HepG2 (cell line): ENCODE measurements around the gene AKAP9. TPM values are rescaled to one million over a fixed set of nuclear protein-coding genes. Genes with fewer than 3 reads are reported as not detected.
A peak's percentile ranks its signal among the peaks of the same experiment; 100 is the strongest.

ENCODE experiments used
- AKAP8 ChIP-seq: sonication (generic); formaldehyde crosslinking; IDR thresholded peaks from 2 replicates; pipeline ENCODE4 v1.5.1; 2020; ENCODE audit warnings: mild to moderate bottlenecking, missing genetic modification reagents
- BCL6 ChIP-seq: IDR thresholded peaks from 2 replicates; pipeline ENCODE4 v1.6.1; 2016; ENCODE audit warnings: missing genetic modification reagents, missing compliant biosample characterization
- FOSL2 ChIP-seq: sonication (generic); formaldehyde crosslinking; IDR thresholded peaks from 2 replicates; pipeline ENCODE4 v1.4.0; 2020; ENCODE audit warnings: missing genetic modification reagents
- FOXJ3 ChIP-seq: sonication (generic); formaldehyde crosslinking; IDR thresholded peaks from 2 replicates; pipeline ENCODE4 v1.4.0; 2020; ENCODE audit warnings: missing genetic modification reagents, mild to moderate bottlenecking, borderline replicate concordance
- FOXK2 ChIP-seq: fragments of 450-650 bp; IDR thresholded peaks from 2 replicates; pipeline ENCODE4 v1.6.1; 2016
- GATA4 ChIP-seq: sonication (generic); IDR thresholded peaks from 2 replicates; pipeline ENCODE4 v1.6.1; 2016; ENCODE audit warnings: antibody characterized with exemption, low read depth, borderline replicate concordance
- IKZF4 ChIP-seq: sonication (generic); formaldehyde crosslinking; IDR thresholded peaks from 2 replicates; pipeline ENCODE4 v1.5.1; 2020; ENCODE audit warnings: borderline replicate concordance, mild to moderate bottlenecking, low read depth, missing genetic modification reagents; ENCODE audit errors: not compliant biosample characterization
- KAT2B ChIP-seq: fragments of 150-350 bp; IDR thresholded peaks from 2 replicates; pipeline ENCODE4 v1.6.1; 2014; ENCODE audit warnings: low read depth, low read length, borderline replicate concordance
- NFE2L2 ChIP-seq: fragments of 150-350 bp; IDR thresholded peaks from 2 replicates; pipeline ENCODE4 v1.6.1; 2014; ENCODE audit warnings: low read length
- NRL ChIP-seq: sonication (generic); formaldehyde crosslinking; IDR thresholded peaks from 2 replicates; pipeline ENCODE4 v1.5.0; 2020; ENCODE audit warnings: missing genetic modification reagents, mild to moderate bottlenecking, moderate library complexity, borderline replicate concordance
- SMAD3 ChIP-seq: sonication (generic); formaldehyde crosslinking; IDR thresholded peaks from 2 replicates; pipeline ENCODE4 v1.4.0; 2020; ENCODE audit warnings: missing genetic modification reagents
- TCF12 ChIP-seq, 2 experiments: fragments of 450-650 bp in 1 of 2; sonication (generic) in 1 of 2; formaldehyde crosslinking in 1 of 2; IDR thresholded peaks; 2 replicates each; pipeline versions ENCODE4 v1.6.1 to v1.8.0; 2017 to 2022; ENCODE audit warnings: antibody characterized with exemption in 1 of 2, mild to moderate bottlenecking in 1 of 2, missing genetic modification reagents in 1 of 2, moderate library complexity in 1 of 2
- TOE1 ChIP-seq: sonication (generic); formaldehyde crosslinking; IDR thresholded peaks from 2 replicates; pipeline ENCODE4 v1.4.0; 2020; ENCODE audit warnings: mild to moderate bottlenecking, missing genetic modification reagents
- ZBTB1 ChIP-seq: sonication (generic); formaldehyde crosslinking; IDR thresholded peaks from 2 replicates; pipeline ENCODE4 v1.4.0; 2020; ENCODE audit warnings: missing genetic modification reagents, borderline replicate concordance
- ZBTB42 ChIP-seq: sonication (generic); formaldehyde crosslinking; IDR thresholded peaks from 2 replicates; pipeline ENCODE4 v1.5.0; 2020; ENCODE audit warnings: mild to moderate bottlenecking, missing genetic modification reagents
- ZBTB7B ChIP-seq: sonication (generic); formaldehyde crosslinking; IDR thresholded peaks from 2 replicates; pipeline ENCODE4 v1.4.0; 2020; ENCODE audit warnings: missing genetic modification reagents
- ZFY ChIP-seq: sonication (generic); formaldehyde crosslinking; IDR thresholded peaks from 2 replicates; pipeline ENCODE4 v1.4.0; 2020; ENCODE audit warnings: missing genetic modification reagents
- ZIK1 ChIP-seq: sonication (generic); formaldehyde crosslinking; IDR thresholded peaks from 2 replicates; pipeline ENCODE4 v1.5.0; 2020; ENCODE audit warnings: mild to moderate bottlenecking, low read depth, missing genetic modification reagents, borderline replicate concordance
- ZNF367 ChIP-seq: sonication (generic); formaldehyde crosslinking; IDR thresholded peaks from 2 replicates; pipeline ENCODE4 v1.4.0; 2020; ENCODE audit warnings: missing genetic modification reagents, borderline replicate concordance
- ZNF484 ChIP-seq: sonication (generic); formaldehyde crosslinking; IDR thresholded peaks from 2 replicates; pipeline ENCODE4 v1.5.1; 2020; ENCODE audit warnings: mild to moderate bottlenecking, low read depth, missing genetic modification reagents, borderline replicate concordance
- ZNF709 ChIP-seq: sonication (generic); formaldehyde crosslinking; IDR thresholded peaks from 2 replicates; pipeline ENCODE4 v1.5.0; 2020; ENCODE audit warnings: mild to moderate bottlenecking, missing genetic modification reagents
- ZNF720 ChIP-seq: sonication (generic); formaldehyde crosslinking; IDR thresholded peaks from 2 replicates; pipeline ENCODE4 v1.4.0; 2020; ENCODE audit warnings: missing genetic modification reagents
- ZNF768 ChIP-seq: sonication (generic); formaldehyde crosslinking; IDR thresholded peaks from 2 replicates; pipeline ENCODE4 v1.4.0; 2020; ENCODE audit warnings: missing genetic modification reagents
- ZNF879 ChIP-seq: sonication (generic); formaldehyde crosslinking; IDR thresholded peaks from 2 replicates; pipeline ENCODE4 v1.8.1; 2023; ENCODE audit warnings: missing genetic modification reagents
- polyA plus RNA-seq, 8 experiments: library from polyadenylated mRNA; depleted of rRNA in 3 of 8; stranded (reverse) in 7 of 8; unstranded in 1 of 8; fragments of >200 nt; fragmentation: Illumina TruSeq in 4 of 8; extraction: Trizol in 4 of 8; gene quantifications; 2 replicates each; pipeline versions ENCODE4 v1.2.1 to v1.2.3, GENCODE V29; 2011 to 2016; ENCODE audit warnings: low read depth in 4 of 8, missing spikeins in 1 of 8, mixed read lengths in 1 of 8; ENCODE audit not compliant: insufficient read depth in 1 of 8
- total RNA-seq, 5 experiments: library from RNA; depleted of rRNA; stranded (reverse); fragments of >200 nt; fragmentation: Illumina TruSeq; extraction: Trizol; gene quantifications; 2 replicates each; pipeline ENCODE4 v1.2.3, GENCODE V29; 2016; ENCODE audit warnings: low read depth in 1 of 5
- TF ChIP-seq, protein P1 (sequence below): sonication (generic); formaldehyde crosslinking; IDR thresholded peaks from 2 replicates; pipeline ENCODE4 v1.5.0; 2020; ENCODE audit warnings: mild to moderate bottlenecking, missing genetic modification reagents, moderate library complexity
- TF ChIP-seq, protein P2 (sequence below): IDR thresholded peaks from 2 replicates; pipeline ENCODE4 v1.6.1; 2016; ENCODE audit warnings: low read depth, borderline replicate concordance
- TF ChIP-seq, protein P3 (sequence below): sonication (generic); formaldehyde crosslinking; IDR thresholded peaks from 2 replicates; pipeline ENCODE4 v1.8.1; 2023; ENCODE audit warnings: missing genetic modification reagents, inconsistent platforms, borderline replicate concordance
- TF ChIP-seq, protein P4 (sequence below): sonication (generic); formaldehyde crosslinking; IDR thresholded peaks from 2 replicates; pipeline ENCODE4 v1.5.0; 2020; ENCODE audit warnings: mild to moderate bottlenecking, missing genetic modification reagents

Gene AKAP9
- total and polyA plus RNA-seq, 2 of the 13 experiments (the other 11 are each of a cell fraction or from before 2014, with no cell fraction given), result 27.6 to 33.1 TPM

DNA sequence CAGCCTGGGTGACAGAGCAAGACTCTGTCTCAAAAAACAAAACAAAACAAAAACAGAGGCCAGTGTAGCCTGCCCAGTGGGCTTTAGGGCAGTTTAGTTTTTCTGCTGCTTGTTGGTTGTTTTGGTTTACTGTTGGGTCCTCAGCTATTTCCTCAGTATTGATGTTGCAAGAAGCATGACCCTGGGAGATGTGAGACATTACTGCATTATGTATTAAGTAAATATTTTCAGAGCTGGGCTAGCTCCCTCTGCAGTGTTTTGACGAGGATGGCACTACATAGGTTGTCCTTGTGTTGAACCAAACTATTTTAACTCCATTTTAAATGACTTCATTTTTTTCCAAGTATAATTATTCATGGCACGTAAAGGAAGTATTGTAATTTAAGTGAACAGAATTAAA lies 4.8 kb downstream of the AKAP9 start (continued):
- TF ChIP-seq, protein P1, sequence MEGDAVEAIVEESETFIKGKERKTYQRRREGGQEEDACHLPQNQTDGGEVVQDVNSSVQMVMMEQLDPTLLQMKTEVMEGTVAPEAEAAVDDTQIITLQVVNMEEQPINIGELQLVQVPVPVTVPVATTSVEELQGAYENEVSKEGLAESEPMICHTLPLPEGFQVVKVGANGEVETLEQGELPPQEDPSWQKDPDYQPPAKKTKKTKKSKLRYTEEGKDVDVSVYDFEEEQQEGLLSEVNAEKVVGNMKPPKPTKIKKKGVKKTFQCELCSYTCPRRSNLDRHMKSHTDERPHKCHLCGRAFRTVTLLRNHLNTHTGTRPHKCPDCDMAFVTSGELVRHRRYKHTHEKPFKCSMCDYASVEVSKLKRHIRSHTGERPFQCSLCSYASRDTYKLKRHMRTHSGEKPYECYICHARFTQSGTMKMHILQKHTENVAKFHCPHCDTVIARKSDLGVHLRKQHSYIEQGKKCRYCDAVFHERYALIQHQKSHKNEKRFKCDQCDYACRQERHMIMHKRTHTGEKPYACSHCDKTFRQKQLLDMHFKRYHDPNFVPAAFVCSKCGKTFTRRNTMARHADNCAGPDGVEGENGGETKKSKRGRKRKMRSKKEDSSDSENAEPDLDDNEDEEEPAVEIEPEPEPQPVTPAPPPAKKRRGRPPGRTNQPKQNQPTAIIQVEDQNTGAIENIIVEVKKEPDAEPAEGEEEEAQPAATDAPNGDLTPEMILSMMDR, result 0 out of 2 replicates have a peak, but pooled peaks have one; percentile 22
- no peak for TF ChIP-seq ZNF720
- no peak for TF ChIP-seq ZNF709
- TF ChIP-seq FOSL2 (CRISPR knock-in tag), result peak; percentile 63
- TF ChIP-seq, protein P2, sequence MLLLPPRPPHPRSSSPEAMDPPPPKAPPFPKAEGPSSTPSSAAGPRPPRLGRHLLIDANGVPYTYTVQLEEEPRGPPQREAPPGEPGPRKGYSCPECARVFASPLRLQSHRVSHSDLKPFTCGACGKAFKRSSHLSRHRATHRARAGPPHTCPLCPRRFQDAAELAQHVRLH (CRISPR knock-in tag), result no peak
- no peak for TF ChIP-seq ZBTB7B (CRISPR knock-in tag)
- no peak for TF ChIP-seq AKAP8
- no peak for TF ChIP-seq NFE2L2
- TF ChIP-seq FOXJ3, result 0 out of 2 replicates have a peak, but pooled peaks have one; percentile 14
- no peak for TF ChIP-seq ZNF768 (CRISPR knock-in tag)
- no peak for TF ChIP-seq ZNF367 (CRISPR knock-in tag)
- TF ChIP-seq ZNF879 (CRISPR knock-in tag), result no peak
- TF ChIP-seq GATA4, result no peak
- TF ChIP-seq IKZF4 (CRISPR knock-in tag), result no peak
- TF ChIP-seq BCL6, result peak; percentile 28; the same call in 1 of the 2 replicates
- TF ChIP-seq FOXK2, result no peak
- no peak for TF ChIP-seq TOE1 (CRISPR knock-in tag)
- TF ChIP-seq, protein P3, sequence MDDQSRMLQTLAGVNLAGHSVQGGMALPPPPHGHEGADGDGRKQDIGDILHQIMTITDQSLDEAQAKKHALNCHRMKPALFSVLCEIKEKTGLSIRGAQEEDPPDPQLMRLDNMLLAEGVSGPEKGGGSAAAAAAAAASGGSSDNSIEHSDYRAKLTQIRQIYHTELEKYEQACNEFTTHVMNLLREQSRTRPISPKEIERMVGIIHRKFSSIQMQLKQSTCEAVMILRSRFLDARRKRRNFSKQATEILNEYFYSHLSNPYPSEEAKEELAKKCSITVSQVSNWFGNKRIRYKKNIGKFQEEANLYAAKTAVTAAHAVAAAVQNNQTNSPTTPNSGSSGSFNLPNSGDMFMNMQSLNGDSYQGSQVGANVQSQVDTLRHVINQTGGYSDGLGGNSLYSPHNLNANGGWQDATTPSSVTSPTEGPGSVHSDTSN, result no peak
- TF ChIP-seq, protein P4, sequence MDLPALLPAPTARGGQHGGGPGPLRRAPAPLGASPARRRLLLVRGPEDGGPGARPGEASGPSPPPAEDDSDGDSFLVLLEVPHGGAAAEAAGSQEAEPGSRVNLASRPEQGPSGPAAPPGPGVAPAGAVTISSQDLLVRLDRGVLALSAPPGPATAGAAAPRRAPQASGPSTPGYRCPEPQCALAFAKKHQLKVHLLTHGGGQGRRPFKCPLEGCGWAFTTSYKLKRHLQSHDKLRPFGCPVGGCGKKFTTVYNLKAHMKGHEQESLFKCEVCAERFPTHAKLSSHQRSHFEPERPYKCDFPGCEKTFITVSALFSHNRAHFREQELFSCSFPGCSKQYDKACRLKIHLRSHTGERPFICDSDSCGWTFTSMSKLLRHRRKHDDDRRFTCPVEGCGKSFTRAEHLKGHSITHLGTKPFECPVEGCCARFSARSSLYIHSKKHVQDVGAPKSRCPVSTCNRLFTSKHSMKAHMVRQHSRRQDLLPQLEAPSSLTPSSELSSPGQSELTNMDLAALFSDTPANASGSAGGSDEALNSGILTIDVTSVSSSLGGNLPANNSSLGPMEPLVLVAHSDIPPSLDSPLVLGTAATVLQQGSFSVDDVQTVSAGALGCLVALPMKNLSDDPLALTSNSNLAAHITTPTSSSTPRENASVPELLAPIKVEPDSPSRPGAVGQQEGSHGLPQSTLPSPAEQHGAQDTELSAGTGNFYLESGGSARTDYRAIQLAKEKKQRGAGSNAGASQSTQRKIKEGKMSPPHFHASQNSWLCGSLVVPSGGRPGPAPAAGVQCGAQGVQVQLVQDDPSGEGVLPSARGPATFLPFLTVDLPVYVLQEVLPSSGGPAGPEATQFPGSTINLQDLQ (CRISPR knock-in tag), result no peak
- no peak for TF ChIP-seq TCF12 (IDR thresholded peaks at IDR 0.05)
- TF ChIP-seq TCF12 (CRISPR knock-in tag; IDR thresholded peaks at IDR 0.05), result no peak
- TF ChIP-seq ZBTB42 (CRISPR knock-in tag), result no peak
- no peak for TF ChIP-seq ZFY (CRISPR knock-in tag)
- TF ChIP-seq ZBTB1 (CRISPR knock-in tag), result no peak
- no peak for TF ChIP-seq KAT2B
- TF ChIP-seq ZNF484 (CRISPR knock-in tag), result no peak
- TF ChIP-seq NRL, result no peak
- TF ChIP-seq ZIK1 (CRISPR knock-in tag), result no peak
- TF ChIP-seq SMAD3 (CRISPR knock-in tag), result 0 out of 2 replicates have a peak, but pooled peaks have one; percentile 39
